NCI-H2196 treated with DMSO at 0.1 percent for 48 hours (cell line): Measurements from ENCODE around the gene TSPAN1.

ENCODE experiments used
- DNase-seq: peaks from one replicate; lab custom pipeline; 2025; ENCODE audit not compliant: unreplicated experiment; lab: John Stamatoyannopoulos, UW

Gene TSPAN1, protein sequence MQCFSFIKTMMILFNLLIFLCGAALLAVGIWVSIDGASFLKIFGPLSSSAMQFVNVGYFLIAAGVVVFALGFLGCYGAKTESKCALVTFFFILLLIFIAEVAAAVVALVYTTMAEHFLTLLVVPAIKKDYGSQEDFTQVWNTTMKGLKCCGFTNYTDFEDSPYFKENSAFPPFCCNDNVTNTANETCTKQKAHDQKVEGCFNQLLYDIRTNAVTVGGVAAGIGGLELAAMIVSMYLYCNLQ

DNA sequence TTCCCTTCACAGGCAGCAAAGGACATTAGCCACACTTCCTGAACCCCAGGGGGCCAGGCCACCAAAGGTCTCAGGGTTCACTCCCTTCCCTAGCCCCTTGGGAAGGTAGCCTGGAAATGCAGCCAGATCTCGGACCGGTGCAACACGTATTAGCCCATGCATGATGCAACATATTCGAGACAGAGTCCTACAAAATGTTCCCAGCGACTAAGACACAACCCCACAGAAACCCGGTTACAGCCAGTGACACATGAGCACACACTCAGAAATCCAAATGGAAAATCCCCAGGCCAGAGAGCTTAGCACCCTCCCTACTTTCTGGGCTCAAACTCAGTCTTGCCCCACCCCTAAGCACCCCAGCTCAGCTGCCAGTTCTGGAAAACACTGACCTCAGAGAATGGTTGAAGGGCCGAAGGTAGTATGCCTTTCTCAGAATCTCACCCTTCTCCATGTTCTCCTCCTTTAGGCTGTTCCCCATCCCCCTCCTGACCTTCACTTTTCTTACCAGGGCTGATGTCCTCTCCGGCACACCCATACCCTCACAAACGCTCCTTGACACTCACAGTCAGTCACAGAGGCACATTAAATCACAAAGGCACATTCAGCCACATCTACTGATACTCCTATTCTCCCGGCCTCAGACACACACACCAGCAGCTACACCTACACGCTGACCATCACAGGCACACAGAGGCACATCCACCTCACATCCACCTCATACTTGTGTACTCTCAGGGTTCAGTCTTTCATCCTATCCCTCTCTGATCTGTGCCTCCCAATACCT is at the start of gene TSPAN1:
Gene TSPAN1 (plus strand): TSS at position 640 of the 784 bp plus-strand sequence. CDS start 6,021 bp downstream, outside the sequence.
- DNase-seq = no peak

DNA sequence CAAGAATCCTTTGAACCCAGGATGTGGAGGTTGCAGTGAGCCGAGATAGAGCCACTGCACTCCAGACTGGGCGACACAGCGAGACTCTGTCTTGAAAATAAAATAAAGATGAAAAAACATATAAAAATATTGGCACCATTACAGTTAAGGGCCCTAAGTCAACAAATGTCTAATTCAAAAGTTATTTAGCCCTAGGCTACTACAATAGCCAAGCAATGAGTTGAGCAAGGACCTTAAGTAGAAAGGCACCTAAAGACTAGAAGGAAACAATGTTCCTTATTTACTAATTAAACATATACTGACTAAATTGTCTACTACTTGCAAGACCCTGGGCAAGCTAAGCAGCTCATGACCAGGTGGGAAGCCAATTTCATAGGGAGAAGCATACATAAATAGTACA is 46.5 kb upstream of the TSPAN1 start:
- no peak for DNase-seq

DNA sequence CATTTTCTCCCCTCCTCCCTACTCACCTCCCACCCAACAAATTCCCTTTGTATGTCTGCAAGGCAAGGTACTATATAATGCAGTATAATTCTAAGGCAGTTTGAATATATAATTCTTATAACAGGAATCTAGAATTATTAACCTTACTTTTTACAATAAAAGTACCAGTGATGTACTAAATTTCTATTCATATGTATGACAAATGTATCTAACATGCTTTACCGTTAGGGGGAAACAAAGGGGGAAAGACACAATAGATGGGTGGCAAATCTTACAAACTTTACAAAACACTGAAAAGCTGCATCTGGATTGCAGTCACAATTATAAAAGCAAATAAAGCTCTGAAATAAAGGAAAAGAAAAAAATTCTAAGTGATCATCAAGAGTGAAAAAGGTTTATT is 44.8 kb upstream of the TSPAN1 start:
- no peak for DNase-seq

DNA sequence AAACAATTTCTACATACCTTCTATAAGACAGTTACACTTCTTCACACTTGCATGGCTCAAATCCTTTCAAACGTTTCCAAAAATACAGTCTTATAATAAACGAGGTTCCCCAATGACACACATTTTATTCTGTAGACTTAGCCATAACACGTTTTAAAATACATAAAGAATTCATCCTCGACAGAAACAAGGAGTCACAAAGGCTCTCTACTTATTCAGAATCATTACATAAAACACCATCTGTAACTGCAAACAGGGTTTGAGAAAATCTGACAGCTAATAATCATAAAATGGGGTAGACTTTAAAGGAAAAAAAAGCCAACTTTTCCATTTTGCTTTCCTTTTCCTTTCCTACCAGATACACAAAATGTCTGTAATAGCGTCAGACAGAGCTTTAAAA is 44.3 kb upstream of the TSPAN1 start:
- DNase-seq = no peak

DNA sequence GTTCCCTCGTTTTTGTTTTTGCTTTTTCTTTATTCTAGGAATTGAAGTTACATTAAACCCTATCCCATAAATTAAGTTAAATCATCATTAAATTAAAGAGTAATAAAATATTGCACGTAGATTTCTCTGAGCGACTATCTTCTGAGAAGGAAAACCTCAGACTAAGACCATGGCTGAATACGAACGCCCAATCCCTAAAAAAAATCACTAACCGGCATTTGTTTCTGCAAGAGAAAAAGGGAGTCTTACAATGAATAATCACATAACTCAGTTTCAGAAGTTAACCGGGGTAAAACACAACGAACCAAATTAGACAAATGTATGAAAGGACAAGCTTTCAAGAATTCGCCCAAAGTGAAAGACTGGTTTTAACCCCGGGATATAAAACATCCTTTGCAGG is 43.8 kb upstream of the TSPAN1 start:
- DNase-seq = no peak

DNA sequence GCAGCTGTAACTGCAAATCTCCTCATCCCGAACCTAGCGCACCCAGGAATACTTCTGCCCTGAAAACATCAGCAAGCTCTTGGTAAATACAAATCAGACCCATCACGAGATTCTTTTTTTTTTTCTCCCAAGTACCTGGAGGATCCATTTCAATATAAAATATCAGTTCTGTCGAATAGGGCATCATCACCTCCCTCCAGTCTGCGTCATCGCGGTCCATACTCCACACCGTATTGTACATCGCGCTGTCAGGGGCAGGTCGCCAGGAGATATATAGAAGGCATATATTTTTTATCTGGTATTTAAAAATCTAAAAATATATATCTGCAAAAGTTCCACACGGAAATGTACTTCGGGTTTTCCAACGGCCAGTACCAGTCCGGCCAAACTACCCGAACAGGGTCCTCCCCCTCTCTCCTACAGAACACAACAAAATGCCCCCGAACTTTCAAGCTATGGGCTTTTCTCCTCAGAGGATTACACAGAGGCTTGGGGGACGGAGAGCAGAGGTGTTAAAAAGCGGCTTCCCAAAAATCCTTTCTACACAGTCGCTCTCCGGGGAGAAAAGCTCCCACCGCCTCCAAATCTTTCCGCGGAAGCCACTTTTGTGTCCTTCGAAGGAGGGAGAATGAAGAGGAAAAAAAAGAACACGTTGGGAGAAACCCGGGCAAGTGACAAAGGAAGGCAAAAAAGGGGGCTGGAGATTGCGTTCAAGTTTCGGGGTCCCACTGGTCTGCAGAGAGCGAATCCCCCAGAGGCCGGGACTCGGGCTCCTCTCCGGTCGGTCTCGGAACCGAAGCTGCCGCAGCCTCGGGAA is 43.0 kb upstream of the TSPAN1 start:
- no peak for DNase-seq

DNA sequence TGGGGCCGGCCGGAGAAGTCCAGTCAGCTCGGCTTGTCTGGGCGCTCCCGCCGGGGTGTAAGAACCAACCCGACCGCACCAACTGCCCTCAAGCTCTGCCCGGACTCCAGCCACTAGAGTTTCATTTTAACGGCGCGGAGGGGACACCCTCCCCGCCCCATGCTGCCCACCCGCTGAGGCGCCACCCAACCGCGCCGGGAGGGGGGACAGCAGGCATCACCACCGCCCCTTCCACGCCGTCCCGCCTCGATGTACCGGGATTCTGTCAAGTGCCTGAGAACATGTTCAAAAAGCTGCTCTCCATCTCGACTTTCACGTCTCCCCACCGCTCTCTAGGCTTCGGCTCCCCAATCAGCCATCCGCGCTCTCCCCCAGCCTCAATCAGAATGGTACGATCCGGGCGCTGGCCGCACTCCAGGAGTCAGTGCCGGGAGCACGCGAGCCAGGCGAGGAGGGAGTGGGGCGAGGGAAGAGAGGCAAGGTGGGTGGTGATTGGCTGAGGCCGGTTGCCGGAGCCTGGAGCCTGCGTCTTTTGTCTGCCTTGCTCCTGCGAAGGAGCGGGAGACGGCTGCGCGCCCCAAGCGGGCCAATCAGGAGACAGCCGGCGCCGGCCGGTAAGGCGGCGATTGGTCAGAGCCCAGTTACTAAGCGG is 42.2 kb upstream of the TSPAN1 start, which contains the start of gene PIK3R3:
Gene PIK3R3 (minus strand): TSS at position 101 of the 652 bp plus-strand sequence. CDS start 677 bp downstream, outside the sequence.
- DNase-seq = peak; percentile 96

DNA sequence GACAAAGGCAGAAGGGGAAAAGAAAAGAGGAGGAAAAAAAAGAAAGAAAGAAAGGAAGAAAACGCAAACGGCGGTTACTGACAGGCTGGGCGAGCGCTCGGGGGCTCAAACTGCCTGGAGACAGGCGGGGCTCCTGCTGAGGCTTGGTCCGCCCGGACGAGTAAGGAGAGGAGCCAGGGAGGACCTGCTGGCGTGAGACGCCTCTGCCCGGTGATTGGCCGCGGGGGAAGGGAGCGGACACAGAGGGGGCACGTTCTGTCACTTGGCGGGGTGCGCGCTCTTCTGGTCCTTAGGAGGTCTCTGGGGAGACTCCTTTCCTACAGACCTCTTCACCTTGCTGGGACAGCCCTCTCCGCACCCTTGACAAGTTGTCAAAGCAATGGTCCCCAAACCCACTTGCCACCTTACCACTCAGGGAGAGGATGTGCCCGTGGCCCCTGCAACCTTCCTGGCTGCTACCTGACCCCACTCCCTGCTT is 41.7 kb upstream of the TSPAN1 start:
- DNase-seq = no peak

DNA sequence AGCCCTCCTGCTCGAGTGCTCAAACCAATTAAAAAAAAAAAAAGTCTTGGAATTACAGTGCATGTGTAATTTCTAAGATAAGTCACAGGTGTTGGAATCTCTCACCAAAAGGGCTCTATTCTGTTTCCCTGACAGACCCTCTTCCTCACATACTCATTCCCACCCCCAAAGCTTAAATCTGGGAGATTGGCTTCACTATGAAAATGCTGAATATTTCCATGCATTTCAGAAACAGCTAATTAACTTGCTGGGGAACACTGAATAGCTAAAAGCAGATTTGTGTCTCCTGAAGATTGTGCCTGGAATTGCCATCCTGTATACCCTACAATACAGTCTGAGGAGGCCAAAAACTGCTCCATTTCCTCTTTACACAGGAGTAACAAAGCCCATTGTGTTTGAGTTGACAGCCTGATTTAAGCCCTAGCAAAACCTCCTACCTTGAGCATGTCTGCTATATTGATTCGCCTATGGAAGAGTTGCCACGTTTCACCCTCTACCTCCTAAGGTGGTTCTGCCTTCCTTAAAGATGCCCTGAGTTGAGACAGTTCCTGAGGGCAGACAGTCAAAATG is 41.0 kb upstream of the TSPAN1 start:
- no peak for DNase-seq

DNA sequence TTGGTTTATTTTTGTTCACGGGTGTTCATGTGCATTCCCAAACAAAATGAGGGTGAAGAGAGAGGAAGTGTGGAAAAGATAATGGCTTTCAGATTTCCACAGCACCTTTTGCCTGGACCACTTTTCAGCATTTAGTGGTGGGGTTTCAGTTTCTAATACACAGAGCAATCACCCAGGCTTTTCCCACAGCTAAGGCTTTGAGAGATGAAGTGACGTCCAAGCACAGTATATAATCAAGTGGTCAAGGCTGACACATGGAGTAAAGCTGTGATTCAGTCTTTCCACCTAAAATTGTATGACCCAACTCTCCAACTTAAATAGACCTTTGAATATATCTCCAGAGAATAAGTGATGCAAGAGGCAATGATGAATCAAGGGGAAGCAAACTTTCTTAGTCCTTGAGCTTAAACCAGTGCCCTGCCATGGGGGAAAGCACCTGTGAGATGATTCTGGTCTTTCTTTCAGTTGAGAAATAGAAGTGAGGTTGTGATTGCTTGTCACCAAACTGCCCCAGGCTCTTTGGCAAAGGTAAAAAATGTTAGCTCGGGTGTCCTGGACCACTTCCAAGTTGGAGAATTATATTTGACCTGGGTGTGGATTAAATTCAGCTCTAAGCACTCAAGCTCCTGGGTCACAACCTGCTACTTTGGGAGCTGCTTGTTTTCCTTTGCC is 40.1 kb upstream of the TSPAN1 start:
- peak; percentile 60 for DNase-seq

DNA sequence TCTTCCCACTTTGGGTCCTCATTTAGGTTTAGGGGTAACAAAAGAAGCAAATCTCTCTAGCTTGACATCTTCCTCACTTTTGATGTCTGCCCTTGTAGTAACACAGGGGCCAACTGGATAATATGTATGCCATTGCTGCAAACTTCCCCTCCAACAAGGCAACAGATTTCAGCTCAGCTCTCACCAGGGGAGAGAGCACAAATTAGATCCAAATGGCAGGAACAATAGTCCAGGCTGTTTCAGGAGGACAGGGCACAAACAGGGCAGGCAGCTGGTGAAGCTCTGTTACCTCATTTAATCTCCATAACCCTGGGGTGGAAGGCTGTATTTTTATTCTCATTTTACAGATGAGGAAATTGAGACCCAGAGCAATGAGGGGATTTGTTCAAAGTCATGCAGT is 38.2 kb upstream of the TSPAN1 start:
- no peak for DNase-seq

DNA sequence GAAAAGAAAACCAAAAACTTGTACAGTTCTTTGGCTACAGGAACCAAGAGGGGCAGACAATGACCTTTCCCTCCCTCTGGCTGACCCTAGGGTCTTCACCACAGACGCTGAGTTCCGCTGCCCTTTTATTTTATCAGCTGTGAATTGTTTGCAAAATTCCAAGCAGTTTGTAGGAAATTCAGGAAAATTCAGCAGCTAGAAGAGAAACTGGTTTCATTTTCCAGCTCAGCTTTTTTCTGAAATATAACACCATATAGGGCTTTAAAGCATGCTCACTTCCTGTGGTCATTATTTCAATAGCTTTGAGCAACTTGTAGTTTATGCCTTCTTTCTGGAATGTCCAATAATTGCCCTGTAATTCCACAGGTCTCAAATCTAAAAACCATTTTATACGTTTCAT is 37.0 kb upstream of the TSPAN1 start:
- no peak for DNase-seq

DNA sequence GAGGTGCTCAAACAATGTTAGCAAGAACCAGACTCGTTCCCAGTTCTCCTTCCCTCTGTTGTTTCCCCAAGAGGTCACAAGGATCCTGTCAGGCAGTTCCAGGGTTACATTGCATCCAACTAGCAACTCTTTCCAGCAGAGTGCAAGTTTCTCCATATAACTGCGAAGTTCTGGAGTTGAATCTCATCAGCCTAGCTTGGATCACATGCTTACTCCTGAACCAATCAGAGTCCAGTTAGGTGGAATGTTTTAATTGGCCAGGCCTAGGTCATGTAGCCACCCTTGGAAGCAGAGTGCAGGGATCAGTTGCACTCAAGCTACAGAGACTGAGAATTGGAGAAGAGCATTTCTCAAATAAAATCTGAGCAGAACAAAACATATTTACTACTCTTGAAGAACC is 26.6 kb upstream of the TSPAN1 start:
- no peak for DNase-seq

DNA sequence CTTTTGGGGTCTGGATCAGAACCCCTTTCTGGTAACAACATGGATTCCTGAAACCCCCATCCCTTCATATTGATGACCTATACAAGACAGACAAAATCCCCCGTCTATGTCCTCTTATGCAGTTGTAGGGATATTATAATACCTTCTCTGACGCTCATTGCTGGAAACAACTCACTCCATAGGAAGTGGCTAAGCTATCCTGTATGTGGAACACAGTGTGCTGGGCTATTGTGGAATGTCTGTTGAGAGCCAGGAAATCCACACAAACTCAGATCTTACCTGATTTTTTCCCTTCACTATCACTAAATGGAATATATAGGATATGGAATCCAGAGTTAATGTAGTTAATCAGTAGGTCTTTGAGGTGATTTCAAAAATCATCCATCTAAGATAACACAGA is 24.8 kb upstream of the TSPAN1 start:
- DNase-seq = no peak

DNA sequence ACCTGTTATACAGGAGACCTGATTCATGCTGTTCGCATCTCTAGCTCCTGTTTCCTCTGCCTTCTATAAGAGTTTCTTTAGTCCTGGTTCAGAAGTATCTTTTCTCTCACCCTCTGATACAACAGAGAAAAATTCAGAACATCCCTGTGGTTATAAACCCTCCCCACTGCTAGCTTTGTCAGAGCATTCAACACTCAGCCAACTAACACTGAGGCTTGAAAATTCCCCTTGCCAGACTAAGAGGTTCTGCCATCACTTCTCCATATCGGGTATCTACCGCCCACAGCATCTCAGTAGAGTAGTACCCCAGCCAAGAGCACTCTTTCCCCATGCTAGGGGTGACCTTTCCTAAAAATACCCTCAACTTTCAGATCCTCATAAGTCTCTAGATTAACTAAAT is 22.9 kb upstream of the TSPAN1 start:
- no peak for DNase-seq

DNA sequence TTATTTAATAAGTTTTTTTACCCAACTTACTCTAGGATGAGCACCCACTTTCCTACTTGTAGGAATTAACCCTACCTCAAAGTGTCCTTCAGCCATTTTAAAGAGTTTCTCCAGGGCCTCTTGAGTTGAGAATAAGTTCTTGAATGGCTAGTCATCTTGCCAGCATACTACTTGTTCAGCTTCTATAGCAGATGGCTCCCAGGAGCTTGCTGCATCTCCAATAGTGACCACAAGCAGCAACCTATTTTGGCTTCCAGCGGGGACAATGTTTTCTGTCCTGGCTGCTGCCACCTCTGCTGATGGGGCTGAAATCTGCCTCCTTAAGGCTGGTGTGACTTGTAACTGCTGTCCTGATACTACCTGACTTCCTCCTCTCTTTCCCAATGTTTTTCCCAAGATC is 21.7 kb upstream of the TSPAN1 start:
- no peak for DNase-seq

DNA sequence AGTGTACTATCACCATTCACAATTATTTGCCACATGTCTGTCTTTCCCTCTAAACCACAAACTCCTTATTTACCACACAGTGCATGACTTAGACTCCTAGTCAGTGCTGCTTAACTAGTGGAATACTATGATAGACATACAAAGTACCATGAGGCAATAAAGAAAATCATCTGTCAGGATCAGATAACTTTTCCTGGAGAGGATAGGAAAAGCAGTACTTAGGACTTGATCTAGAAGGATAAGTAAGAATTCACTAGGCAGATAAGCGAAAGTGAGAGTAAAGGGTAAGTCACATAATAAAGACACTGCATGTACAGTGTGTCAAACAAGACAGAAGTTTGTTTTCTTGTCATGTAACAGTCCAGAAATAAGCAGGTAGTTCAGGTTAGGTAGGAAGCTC is 21.2 kb upstream of the TSPAN1 start:
- no peak for DNase-seq

DNA sequence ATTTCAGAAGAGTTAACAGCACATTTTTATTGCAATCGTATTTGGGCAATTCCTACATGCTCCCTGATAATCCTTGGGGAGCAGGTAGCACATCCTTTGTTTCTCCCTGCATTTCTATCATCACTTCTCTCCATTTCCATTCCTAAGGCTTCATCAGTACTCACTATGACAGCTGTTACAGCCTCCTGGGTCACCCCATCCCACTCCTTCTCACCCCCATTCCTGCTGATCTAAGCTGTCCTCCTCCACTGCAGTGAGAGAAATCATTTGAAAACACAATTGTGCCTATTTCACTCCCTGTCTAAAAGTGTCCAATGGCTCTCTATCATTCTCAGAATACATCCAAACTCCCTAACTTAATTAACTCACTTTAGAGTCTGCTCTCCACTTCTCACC is 17.0 kb upstream of the TSPAN1 start:
- no peak for DNase-seq

DNA sequence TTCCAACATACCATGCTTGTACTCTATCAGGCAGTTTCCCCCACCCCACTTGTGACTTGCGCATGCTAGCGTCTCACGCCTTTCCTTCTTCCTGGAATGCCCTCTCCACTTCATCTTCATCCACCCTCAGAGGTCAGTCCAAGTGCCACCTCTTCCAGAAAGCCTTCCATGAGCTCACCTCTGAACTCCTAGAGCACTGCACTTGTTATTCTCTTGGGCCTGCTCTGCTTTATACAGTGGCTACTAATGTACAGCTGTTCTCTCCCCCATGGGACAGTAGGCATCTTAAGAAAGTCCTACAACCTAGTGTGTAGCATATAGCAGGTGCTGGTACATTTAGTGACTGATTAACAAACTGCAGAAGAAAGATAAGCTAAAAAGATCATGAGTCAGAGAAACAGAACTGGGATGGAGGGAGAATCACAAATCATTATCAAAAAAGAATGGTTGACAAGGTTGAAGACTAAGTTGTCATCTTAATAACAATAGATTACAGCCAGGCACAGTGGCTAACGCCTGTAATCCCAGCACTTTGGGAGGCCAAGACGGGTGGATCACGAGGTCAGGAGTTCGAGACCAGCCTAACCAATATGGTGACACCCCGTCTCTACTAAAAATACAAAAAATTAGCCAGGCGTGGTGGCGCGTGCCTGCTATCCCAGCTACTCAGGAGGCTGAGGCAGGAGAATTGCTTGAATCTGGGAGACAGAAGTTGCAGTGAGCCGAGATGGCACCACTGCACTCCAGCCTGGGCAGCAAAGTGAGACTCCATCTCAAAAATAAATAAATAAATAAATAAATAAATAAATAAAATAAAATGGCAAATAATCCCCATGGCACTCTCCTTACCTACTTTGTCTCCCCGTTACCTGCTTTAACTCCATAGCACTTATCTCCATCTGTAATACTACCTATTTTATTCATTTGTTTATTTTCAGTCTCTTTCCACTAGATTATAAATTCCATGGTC is 16.3 kb upstream of the TSPAN1 start:
- DNase-seq = no peak
